Measurements from ENCODE around the gene FBL.
"Not testable (repeated sequence)": the region's sequence is repeated elsewhere in the genome, so short reads cannot be mapped to it uniquely, and the experiment has no call there.

DNA sequence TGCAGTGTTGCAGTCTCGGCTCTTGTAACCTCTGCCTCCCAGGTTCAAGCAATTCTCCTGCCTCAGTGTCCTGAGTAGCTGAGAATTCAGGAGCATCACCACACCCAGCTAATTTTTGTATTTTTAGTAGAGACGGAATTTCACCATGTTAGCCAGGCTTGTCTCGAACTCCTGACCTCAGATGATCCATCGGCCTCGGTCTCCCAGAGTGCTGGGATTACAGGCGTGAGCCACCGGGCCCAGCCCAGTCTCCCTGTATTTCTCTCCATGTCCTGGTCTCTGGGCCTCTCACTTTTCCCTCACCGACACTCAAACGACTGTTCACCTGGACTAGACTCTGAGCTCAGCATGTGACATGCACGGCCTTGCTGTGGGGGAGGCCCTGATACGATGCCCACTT, 48.9 kb upstream of the FBL start:
- TF ChIP-seq EZH2 (IDR thresholded peaks at IDR 0.05; ENCODE audit: insufficient read depth, low read length) = not testable (repeated sequence)
- TF ChIP-seq, protein P1, sequence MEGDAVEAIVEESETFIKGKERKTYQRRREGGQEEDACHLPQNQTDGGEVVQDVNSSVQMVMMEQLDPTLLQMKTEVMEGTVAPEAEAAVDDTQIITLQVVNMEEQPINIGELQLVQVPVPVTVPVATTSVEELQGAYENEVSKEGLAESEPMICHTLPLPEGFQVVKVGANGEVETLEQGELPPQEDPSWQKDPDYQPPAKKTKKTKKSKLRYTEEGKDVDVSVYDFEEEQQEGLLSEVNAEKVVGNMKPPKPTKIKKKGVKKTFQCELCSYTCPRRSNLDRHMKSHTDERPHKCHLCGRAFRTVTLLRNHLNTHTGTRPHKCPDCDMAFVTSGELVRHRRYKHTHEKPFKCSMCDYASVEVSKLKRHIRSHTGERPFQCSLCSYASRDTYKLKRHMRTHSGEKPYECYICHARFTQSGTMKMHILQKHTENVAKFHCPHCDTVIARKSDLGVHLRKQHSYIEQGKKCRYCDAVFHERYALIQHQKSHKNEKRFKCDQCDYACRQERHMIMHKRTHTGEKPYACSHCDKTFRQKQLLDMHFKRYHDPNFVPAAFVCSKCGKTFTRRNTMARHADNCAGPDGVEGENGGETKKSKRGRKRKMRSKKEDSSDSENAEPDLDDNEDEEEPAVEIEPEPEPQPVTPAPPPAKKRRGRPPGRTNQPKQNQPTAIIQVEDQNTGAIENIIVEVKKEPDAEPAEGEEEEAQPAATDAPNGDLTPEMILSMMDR (IDR thresholded peaks at IDR 0.05; ENCODE audit: insufficient read depth, low read depth, low read length) = not testable (repeated sequence)

All from astrocyte (in vitro differentiated cells and primary cell).